Glomerular visceral epithelial cell (primary cell): Measurements from ENCODE around the gene AK5.

ENCODE experiments used
- DNase-seq: peaks from one replicate; pipeline ENCODE4 v3.0.0-alpha.2; 2016; ENCODE audit errors: extremely low spot score

Gene AK5

GRCh38 chr1:77281491-77282186, at the start of gene AK5:
Gene AK5, plus strand, starts transcription at chr1:77282019. Its CDS starts 295 bp downstream, at chr1:77282314.
- DNase-seq: peak; percentile 50

- DNase-seq: no peak
Observed at GRCh38 chr1:77232829-77233228, 49.0 kb upstream of the AK5 start.

- no peak for DNase-seq
Observed at GRCh38 chr1:77234096-77234495, 47.7 kb upstream of the AK5 start.

GRCh38 chr1:77234943-77235342, 46.9 kb upstream of the AK5 start:
- DNase-seq: no peak

GRCh38 chr1:77238462-77238861, 43.4 kb upstream of the AK5 start:
- DNase-seq: no peak

- DNase-seq: no peak
Observed at GRCh38 chr1:77239311-77239710, 42.5 kb upstream of the AK5 start.

GRCh38 chr1:77245830-77246229, 36.0 kb upstream of the AK5 start:
- DNase-seq: no peak

GRCh38 chr1:77250126-77250525, 31.7 kb upstream of the AK5 start:
- DNase-seq: no peak

- no peak for DNase-seq
Observed at GRCh38 chr1:77253211-77253610, 28.6 kb upstream of the AK5 start.

GRCh38 chr1:77263708-77264107, 18.1 kb upstream of the AK5 start:
- no peak for DNase-seq

GRCh38 chr1:77265180-77265579, 16.6 kb upstream of the AK5 start:
- no peak for DNase-seq

GRCh38 chr1:77267035-77267434, 14.8 kb upstream of the AK5 start:
- DNase-seq: no peak

- DNase-seq: peak; percentile 13
Observed at GRCh38 chr1:77271852-77272580, 9.8 kb upstream of the AK5 start.

GRCh38 chr1:77273891-77274290, 7.9 kb upstream of the AK5 start:
- no peak for DNase-seq

GRCh38 chr1:77275194-77275593, 6.6 kb upstream of the AK5 start:
- DNase-seq: no peak

- no peak for DNase-seq
Observed at GRCh38 chr1:77276941-77277340, 4.9 kb upstream of the AK5 start.

GRCh38 chr1:77279929-77280328, 1.9 kb upstream of the AK5 start:
- no peak for DNase-seq

GRCh38 chr1:77280962-77281361, 857 bp upstream of the AK5 start:
- DNase-seq: no peak

GRCh38 chr1:77282187-77282865, 507 bp downstream of the AK5 start:
- DNase-seq: peak; percentile 52

- DNase-seq: peak; percentile 5
Observed at GRCh38 chr1:77282866-77283539, 1.2 kb downstream of the AK5 start.

GRCh38 chr1:77283701-77284425, 2.0 kb downstream of the AK5 start:
- no peak for DNase-seq

GRCh38 chr1:77287535-77287934, 5.7 kb downstream of the AK5 start:
- no peak for DNase-seq
